HG03108 (cell line): ENCODE results near the gene LCLAT1.

Experiments
- ATAC-seq: cut with Tn5 transposase; IDR thresholded peaks from one replicate; pipeline ENCODE4 v1.9.1; 2021; ENCODE audit warnings: moderate library complexity; ENCODE audit not compliant: unreplicated experiment

LCLAT1 gene

GRCh38 chr2:30663806-30664205 is 216.8 kb downstream of the LCLAT1 start:
- no peak for ATAC-seq

- no peak for ATAC-seq
Observed at GRCh38 chr2:30664761-30665358, 217.8 kb downstream of the LCLAT1 start.

- ATAC-seq: no peak
Observed at GRCh38 chr2:30665761-30666265, 218.8 kb downstream of the LCLAT1 start.

- no peak for ATAC-seq
Observed at GRCh38 chr2:30666266-30666874, 219.3 kb downstream of the LCLAT1 start.

- no peak for ATAC-seq
Observed at GRCh38 chr2:30670453-30670852, 223.4 kb downstream of the LCLAT1 start.

- no peak for ATAC-seq
Observed at GRCh38 chr2:30673127-30673526, 226.1 kb downstream of the LCLAT1 start.

- ATAC-seq: no peak
Observed at GRCh38 chr2:30675758-30676157, 228.7 kb downstream of the LCLAT1 start.

GRCh38 chr2:30677231-30677630 is 230.2 kb downstream of the LCLAT1 start:
- no peak for ATAC-seq

- no peak for ATAC-seq
Observed at GRCh38 chr2:30677861-30678385, 230.9 kb downstream of the LCLAT1 start.

GRCh38 chr2:30678410-30679137 is 231.5 kb downstream of the LCLAT1 start:
- no peak for ATAC-seq

- no peak for ATAC-seq
Observed at GRCh38 chr2:30679426-30680088, 232.5 kb downstream of the LCLAT1 start.

GRCh38 chr2:30680121-30680520 is 233.1 kb downstream of the LCLAT1 start:
- ATAC-seq: no peak

GRCh38 chr2:30681022-30681421 is 234.0 kb downstream of the LCLAT1 start:
- no peak for ATAC-seq

- ATAC-seq: no peak
Observed at GRCh38 chr2:30683236-30683956, 236.3 kb downstream of the LCLAT1 start.

- ATAC-seq: no peak
Observed at GRCh38 chr2:30684026-30684425, 237.0 kb downstream of the LCLAT1 start.

GRCh38 chr2:30684516-30684915 is 237.5 kb downstream of the LCLAT1 start:
- no peak for ATAC-seq

- ATAC-seq: no peak
Observed at GRCh38 chr2:30684996-30685395, 237.9 kb downstream of the LCLAT1 start.

- no peak for ATAC-seq
Observed at GRCh38 chr2:30686000-30686399, 239.0 kb downstream of the LCLAT1 start.

GRCh38 chr2:30686669-30687068 is 239.6 kb downstream of the LCLAT1 start:
- no peak for ATAC-seq

- no peak for ATAC-seq
Observed at GRCh38 chr2:30688956-30689401, 241.9 kb downstream of the LCLAT1 start.
